Umbilical cord (tissue), 2 donors: Measurements from ENCODE around the gene NUB1. TPM values are rescaled to one million over a fixed set of nuclear protein-coding genes. Genes with fewer than 3 reads are reported as not detected.

Source experiments
- DNase-seq: peaks from one replicate; pipeline ENCODE4 v3.0.0-alpha.2; 2015; ENCODE audit warnings: low spot score
- total RNA-seq: library from RNA; depleted of rRNA; stranded (reverse); fragments of >200 nt; gene quantifications from one replicate; pipeline ENCODE4 v1.2.3, GENCODE V29; 2014; ENCODE audit warnings: low replicate concordance; ENCODE audit not compliant: insufficient read depth

The NUB1 gene
- total RNA-seq, 1 donor from 2014 or later = 56.8 TPM

- no peak for DNase-seq
These were observed 35.8 kb downstream of the NUB1 start for GRCh38 chr7:151377406-151377805.

GRCh38 chr7:151378011-151378410 is 36.4 kb downstream of the NUB1 start:
- no peak for DNase-seq

- no peak for DNase-seq
These were observed 37.0 kb downstream of the NUB1 start for GRCh38 chr7:151378496-151379192.

GRCh38 chr7:151379193-151379520 is 37.5 kb downstream of the NUB1 start:
- no peak for DNase-seq

- no peak for DNase-seq
These were observed 38.1 kb downstream of the NUB1 start for GRCh38 chr7:151379534-151380198.

- no peak for DNase-seq
These were observed 38.8 kb downstream of the NUB1 start for GRCh38 chr7:151380199-151381097.

GRCh38 chr7:151381098-151381347 is 39.4 kb downstream of the NUB1 start:
- no peak for DNase-seq

- DNase-seq = no peak
These were observed 39.9 kb downstream of the NUB1 start for GRCh38 chr7:151381348-151382078.

GRCh38 chr7:151382079-151382885 is 40.7 kb downstream of the NUB1 start:
- DNase-seq = no peak

- peak; percentile 21 for DNase-seq
These were observed 42.2 kb downstream of the NUB1 start for GRCh38 chr7:151383638-151384351.

- no peak for DNase-seq
These were observed 42.7 kb downstream of the NUB1 start for GRCh38 chr7:151384352-151384697.

- DNase-seq = no peak
These were observed 43.4 kb downstream of the NUB1 start for GRCh38 chr7:151384776-151385625.

GRCh38 chr7:151385626-151386300 is 44.2 kb downstream of the NUB1 start:
- DNase-seq = no peak

- no peak for DNase-seq
These were observed 44.9 kb downstream of the NUB1 start for GRCh38 chr7:151386301-151387160.

GRCh38 chr7:151387161-151388006 is 45.8 kb downstream of the NUB1 start:
- no peak for DNase-seq

GRCh38 chr7:151388007-151388297 is 46.3 kb downstream of the NUB1 start:
- no peak for DNase-seq

GRCh38 chr7:151388430-151388829 is 46.8 kb downstream of the NUB1 start:
- no peak for DNase-seq
